Measurements from ENCODE around the gene PSMA6. TPM values are rescaled to one million over a fixed set of nuclear protein-coding genes. Genes with fewer than 3 reads are reported as not detected.

PSMA6 gene
- total and polyA plus RNA-seq, 10 of the 15 experiments (the other 5 are each of a cell fraction or from before 2014, with no cell fraction given): 267 to 1,363 (median 402) TPM

- Histone ChIP-seq H3K4me1 (ENCODE audit: control insufficient read depth, insufficient read depth, low read length) (peaks cover 43% of the 10 kb centered on the region), H4K20me1 (ENCODE audit: control insufficient read depth, insufficient read depth) (no peaks in the 10 kb centered on the region), H3K27me3 (replicated peaks in 1 of 2; ENCODE audit: control insufficient read depth in 2 of 2, insufficient read depth in 2 of 2, low read length in 1 of 2) (no peaks in the 10 kb centered on the region), H3K9ac (ENCODE audit: control insufficient read depth, insufficient read depth, low read length) (no peak overlapping the region), H3K27ac (ENCODE audit: control insufficient read depth, insufficient read depth) (no peak overlapping the region), H3K4me3 (no peak overlapping the region), H3K36me3 (ENCODE audit: control insufficient read depth in 2 of 2, insufficient read depth in 2 of 2, low read length in 1 of 2) (no peaks in the 10 kb centered on the region), H3K9me3 (replicated peaks; ENCODE audit: control insufficient read depth, insufficient read depth, low read length) (no peaks in the 10 kb centered on the region), H2AFZ (ENCODE audit: control insufficient read depth, low read depth, low read length) (no peak overlapping the region), H3K79me2 (ENCODE audit: control insufficient read depth, insufficient read depth, low read length) (peaks cover 25% of the 10 kb centered on the region), H3K4me2 (ENCODE audit: control insufficient read depth, insufficient read depth) (no peak overlapping the region)
- CTCF ChIA-PET: interaction anchor here (4.0 kb wide), 1 partner anchor 123 kb away, joined by 18 read pairs; no protein-coding TSS in a partner anchor
- SMC1A ChIA-PET (ENCODE audit: uncharacterized antibody, unreplicated experiment): interaction anchor here (1.5 to 7.2 kb wide), 3 partner anchors 114 to 149 kb away, joined by 3 to 74 read pairs (median 25); partner anchors contain the start of gene NFKBIA
- intact Hi-C loops (cut with micrococcal nuclease; ENCODE audit: unreplicated experiment): loop anchor here (5.0 kb wide), 4 partner anchors 62 to 167 kb away; partner anchors contain the start of genes PPP2R3C and PRORP
- TF ChIP-seq SREBF2 (IDR thresholded peaks at IDR 0.05; ENCODE audit: low read length) (no peak), NFIC (IDR thresholded peaks at IDR 0.05; ENCODE audit: low read depth, low read length) (no peak)
- FAIRE-seq: no peak
- BruUV-seq (replicated peaks): no TSS peak
- DNase-seq (ENCODE audit: low read depth, low spot score): no peak
- no peak for ATAC-seq
- POLR2A ChIA-PET: interaction anchor here (0.7 to 8.5 kb wide), 3 partner anchors 10 to 1801 kb away, joined by 3 to 93 read pairs (median 8); partner anchors contain the start of gene NFKBIA
- RAD21 ChIA-PET (ENCODE audit: unreplicated experiment): interaction anchor here (0.6 to 1.2 kb wide), 3 partner anchors 36 to 127 kb away, joined by 3 read pairs; no protein-coding TSS in a partner anchor
- 100% methylated on average over 3 of the region's 3 CpGs for WGBS (ENCODE audit: insufficient coverage, insufficient replicate concordance, low lambda C conversion rate, missing lambda C conversion rate)
- in situ Hi-C loops (cut with MboI): loop anchor here (10.0 kb wide), 1 partner anchor 115 kb away; the partner anchor contains the start of gene NFKBIA
Observed at GRCh38 chr14:35289623-35290022, 2.6 kb upstream of the PSMA6 start.

DNA sequence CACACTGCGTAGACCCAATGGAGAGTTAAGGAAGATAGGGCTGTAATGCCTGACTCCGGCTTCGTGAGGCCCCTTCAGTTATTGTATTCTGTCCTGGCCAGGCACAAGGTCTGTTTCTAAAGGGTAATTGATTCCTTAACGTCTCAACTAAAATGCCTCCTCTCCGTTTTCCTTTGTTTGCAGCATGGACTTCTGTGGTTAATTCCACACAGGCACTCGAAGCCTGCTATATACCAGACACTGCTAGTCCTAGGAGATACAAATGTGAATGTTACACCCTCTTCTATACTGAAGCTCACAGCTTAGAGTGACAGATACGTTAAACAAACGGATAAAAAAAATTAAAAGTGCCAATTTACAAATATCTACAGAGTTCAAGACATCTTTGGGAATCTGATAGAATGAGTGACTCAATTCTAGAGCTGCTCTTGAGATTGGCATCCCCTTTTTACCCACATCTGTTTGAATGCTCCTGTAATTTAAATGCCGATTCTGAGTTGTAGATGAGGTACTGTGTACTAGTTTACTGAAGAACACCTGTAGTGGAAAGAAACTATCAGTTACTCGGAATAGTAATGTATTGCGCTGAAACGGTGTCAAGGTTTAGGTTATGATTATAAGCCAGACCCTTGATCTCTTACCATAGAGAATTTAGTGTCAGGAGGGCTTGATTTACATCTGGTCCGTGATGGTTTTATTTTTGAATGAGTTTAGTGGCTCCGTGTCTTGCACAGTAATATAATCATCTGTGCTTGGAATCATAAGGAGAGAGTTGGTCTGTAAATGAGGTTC is 784 bp downstream of the PSMA6 start:
- H2AFZ ChIP-seq (ENCODE audit: control insufficient read depth, low read depth, low read length): 0 out of 2 replicates have a peak overlapping the region, but pooled peaks have one; percentile 15
- no TSS peak for BruUV-seq (replicated peaks)
- TF ChIP-seq FOXM1 (IDR thresholded peaks at IDR 0.05; ENCODE audit: low read depth, low read length): 0 out of 2 replicates have a peak, but pooled peaks have one; percentile 22
- no peak for TF ChIP-seq TCF7 (IDR thresholded peaks at IDR 0.05; ENCODE audit: borderline replicate concordance)
- TF ChIP-seq FOXK2 (IDR thresholded peaks at IDR 0.05): no peak
- TF ChIP-seq RUNX3 (IDR thresholded peaks at IDR 0.05; ENCODE audit: low read length): peak; percentile 17; the same call in 1 of the 2 replicates
- TF ChIP-seq BRCA1 (IDR thresholded peaks at IDR 0.05; ENCODE audit: low read depth, low read length): no peak
- no peak for TF ChIP-seq PAX8 (IDR thresholded peaks at IDR 0.05)
- TF ChIP-seq NR2C2 (IDR thresholded peaks at IDR 0.05; ENCODE audit: borderline replicate concordance, control insufficient read depth, insufficient read length, low read depth): no peak
- TF ChIP-seq ASH2L (IDR thresholded peaks at IDR 0.05; ENCODE audit: borderline replicate concordance, low read depth): no peak
- peak; percentile 51 for TF ChIP-seq JUNB (IDR thresholded peaks at IDR 0.05)
- TF ChIP-seq PRDM15 (CRISPR knock-in tag; IDR thresholded peaks at IDR 0.05): no peak

More for the DNA sequence above, 784 bp downstream of the PSMA6 start:
- Histone ChIP-seq H3K9ac (ENCODE audit: control insufficient read depth, insufficient read depth, low read length) (peak overlapping the region; percentile 82), H3K9me3 (replicated peaks; ENCODE audit: control insufficient read depth, insufficient read depth, low read length) (no peaks in the 10 kb centered on the region), H3K4me3 (peak overlapping the region; percentile 86), H3K4me2 (ENCODE audit: control insufficient read depth, insufficient read depth) (peak overlapping the region; percentile 52), H3K27me3 (replicated peaks in 1 of 2; ENCODE audit: control insufficient read depth in 2 of 2, insufficient read depth in 2 of 2, low read length in 1 of 2) (no peaks in the 10 kb centered on the region), H3K79me2 (ENCODE audit: control insufficient read depth, insufficient read depth, low read length) (peaks cover 57% of the 10 kb centered on the region), H3K4me1 (ENCODE audit: control insufficient read depth, insufficient read depth, low read length) (peaks cover 11% of the 10 kb centered on the region), H3K36me3 (ENCODE audit: control insufficient read depth in 2 of 2, insufficient read depth in 2 of 2, low read length in 1 of 2) (no peaks in the 10 kb centered on the region), H4K20me1 (ENCODE audit: control insufficient read depth, insufficient read depth) (no peaks in the 10 kb centered on the region), H3K27ac (ENCODE audit: control insufficient read depth, insufficient read depth) (peak overlapping the region; percentile 80)
- WGBS (ENCODE audit: insufficient coverage, insufficient replicate concordance, low lambda C conversion rate, missing lambda C conversion rate): 1% methylated on average over 14 of the region's 14 CpGs
- ChIA-PET POLR2A (interaction anchor here (0.5 to 8.5 kb wide), 12 partner anchors 8 to 123 kb away, joined by 3 to 93 read pairs (median 5); partner anchors contain the start of gene NFKBIA), CTCF (interaction anchor here (0.5 to 3.5 kb wide), 13 partner anchors 8 to 153 kb away, joined by 3 to 27 read pairs (median 4); partner anchors contain the start of gene NFKBIA), RAD21 (ENCODE audit: unreplicated experiment) (interaction anchor here (0.8 to 2.5 kb wide), 13 partner anchors 8 to 170 kb away, joined by 3 to 35 read pairs (median 6); partner anchors contain the start of gene NFKBIA), SMC1A (ENCODE audit: uncharacterized antibody, unreplicated experiment) (interaction anchor here (1.0 to 3.5 kb wide), 12 partner anchors 8 to 152 kb away, joined by 3 to 16 read pairs (median 6); partner anchors contain the start of gene NFKBIA)
- in situ Hi-C loops (cut with MboI): no loop called here
- peak; percentile 30 for ATAC-seq
- DNase-seq (ENCODE audit: low read depth, low spot score): no peak
- intact Hi-C loops (cut with micrococcal nuclease; ENCODE audit: unreplicated experiment): loop anchor here (2.0 to 5.0 kb wide), 3 partner anchors 131 to 534 kb away; partner anchors contain the start of gene BRMS1L
- no peak for FAIRE-seq

Data from GM12878 (cell line).